HEK293T (cell line): ENCODE data around the gene WASF1.

Source experiments
- CTCF ChIA-PET: fragments of 350-600 bp; formaldehyde crosslinking; extraction: SDS; loops from one replicate; lab custom pipeline; 2021; ENCODE audit warnings: antibody characterized with exemption, inconsistent platforms; lab: Yijun Ruan, JAX
- POLR2A ChIA-PET: fragments of 350-600 bp; formaldehyde crosslinking; extraction: SDS; loops from one replicate; lab custom pipeline; 2020; ENCODE audit warnings: antibody characterized with exemption, inconsistent platforms; lab: Yijun Ruan, JAX
- DNase-seq: peaks from one replicate; pipeline ENCODE4 v3.0.0; 2012; ENCODE audit warnings: mixed read lengths; ENCODE audit errors: extremely low spot score
- ARNT ChIP-seq: fragments of 450-650 bp; IDR thresholded peaks from 2 replicates; pipeline ENCODE4 v1.6.1; 2017; ENCODE audit warnings: mild to moderate bottlenecking
- BHLHE40 ChIP-seq: fragments of 450-650 bp; IDR thresholded peaks from 2 replicates; pipeline ENCODE4 v1.6.1; 2016; ENCODE audit warnings: mild to moderate bottlenecking, moderate library complexity, borderline replicate concordance
- CTBP1 ChIP-seq: fragments of 450-650 bp; IDR thresholded peaks from 2 replicates; pipeline ENCODE4 v1.6.1; 2016; ENCODE audit warnings: borderline replicate concordance
- ELF4 ChIP-seq: fragments of 450-650 bp; IDR thresholded peaks from 2 replicates; pipeline ENCODE4 v1.6.1; 2017; ENCODE audit warnings: antibody characterized with exemption
- FOXA1 ChIP-seq: fragments of 450-650 bp; IDR thresholded peaks from 2 replicates; pipeline ENCODE4 v1.6.1; 2016; ENCODE audit warnings: mild to moderate bottlenecking
- FOXK2 ChIP-seq: fragments of 450-650 bp; IDR thresholded peaks from 2 replicates; pipeline ENCODE4 v1.6.1; 2016; ENCODE audit warnings: mild to moderate bottlenecking
- FOXM1 ChIP-seq: fragments of 450-650 bp; IDR thresholded peaks from 2 replicates; pipeline ENCODE4 v1.6.1; 2017; ENCODE audit warnings: mild to moderate bottlenecking, borderline replicate concordance
- HDGF ChIP-seq: fragments of 450-650 bp; IDR thresholded peaks from 2 replicates; pipeline ENCODE4 v1.6.1; 2017; ENCODE audit warnings: antibody characterized with exemption, borderline replicate concordance
- L3MBTL2 ChIP-seq: fragments of 450-650 bp; conservative IDR thresholded peaks from 2 replicates; pipeline ENCODE4 v1.6.1; 2016; ENCODE audit warnings: mild to moderate bottlenecking
- LEF1 ChIP-seq: fragments of 450-650 bp; IDR thresholded peaks from 2 replicates; pipeline ENCODE4 v1.6.1; 2017; ENCODE audit warnings: mild to moderate bottlenecking, borderline replicate concordance
- NFRKB ChIP-seq: fragments of 450-650 bp; IDR thresholded peaks from 2 replicates; pipeline ENCODE4 v1.6.1; 2016; ENCODE audit warnings: mild to moderate bottlenecking, moderate library complexity
- PKNOX1 ChIP-seq: fragments of 450-650 bp; IDR thresholded peaks from 2 replicates; pipeline ENCODE4 v1.6.1; 2016
- SP1 ChIP-seq: fragments of 450-650 bp; IDR thresholded peaks from 2 replicates; pipeline ENCODE4 v1.6.1; 2017
- SUZ12 ChIP-seq: fragments of 450-650 bp; IDR thresholded peaks from 2 replicates; pipeline ENCODE4 v1.6.1; 2016; ENCODE audit warnings: mild to moderate bottlenecking
- TARDBP ChIP-seq: fragments of 450-650 bp; IDR thresholded peaks from 2 replicates; pipeline ENCODE4 v1.6.1; 2016
- ZNF384 ChIP-seq: fragments of 450-650 bp; IDR thresholded peaks from 2 replicates; pipeline ENCODE4 v1.6.1; 2016

The WASF1 gene

DNA sequence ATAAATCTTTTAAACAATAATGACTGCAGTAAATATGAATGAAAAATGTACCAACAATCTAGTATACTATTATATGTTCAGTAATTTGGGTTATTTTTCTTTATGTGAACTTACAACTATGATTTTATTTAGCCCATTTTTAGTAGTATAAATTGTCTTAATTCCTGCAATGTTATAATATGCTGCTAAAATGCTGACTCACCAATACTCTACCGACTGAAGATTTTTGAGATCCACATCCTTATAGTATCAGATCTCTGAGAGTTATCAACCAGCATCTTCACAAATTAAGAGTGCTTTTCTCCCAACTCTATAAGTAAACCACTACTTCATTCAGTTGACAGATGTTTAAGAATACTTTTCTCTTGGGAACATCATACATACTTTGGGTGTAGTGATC, 17.4 kb upstream of the WASF1 start:
- TF ChIP-seq ELF4 (no peak), L3MBTL2 (no peak), PKNOX1 (no peak), FOXK2 (no peak), ARNT (no peak), FOXM1 (no peak), ZNF384 (no peak), NFRKB (no peak), TARDBP (no peak), HDGF (no peak), LEF1 (no peak), SP1 (no peak), BHLHE40 (no peak), SUZ12 (no peak), FOXA1 (no peak), CTBP1 (no peak)
- ChIA-PET POLR2A (interaction anchor here (1.3 kb wide), 1 partner anchor 17 kb away, joined by 3 read pairs; the partner anchor contains the start of genes CDC40 and WASF1), CTCF (no interaction called here)
- DNase-seq, result no peak

- ChIA-PET CTCF (no interaction called here), POLR2A (interaction anchor here (1.1 kb wide), 1 partner anchor 16 kb away, joined by 3 read pairs; the partner anchor contains the start of gene WASF1)
- TF ChIP-seq FOXK2 (no peak), SP1 (no peak), BHLHE40 (no peak), ZNF384 (no peak)
- no peak for DNase-seq
These were observed 16.2 kb upstream of the WASF1 start for GRCh38 chr6:110195639-110196038.

GRCh38 chr6:110191477-110191876, 12.0 kb upstream of the WASF1 start:
- no peak for TF ChIP-seq FOXA1
- TF ChIP-seq CTBP1, result no peak
- TF ChIP-seq SP1, result no peak
- TF ChIP-seq ARNT, result no peak
- no peak for TF ChIP-seq FOXM1
- TF ChIP-seq L3MBTL2, result no peak
- TF ChIP-seq BHLHE40, result no peak
- no peak for TF ChIP-seq NFRKB
- TF ChIP-seq PKNOX1, result no peak
- no peak for TF ChIP-seq FOXK2
- TF ChIP-seq LEF1, result no peak
- no peak for TF ChIP-seq SUZ12
- no peak for TF ChIP-seq ZNF384
- TF ChIP-seq HDGF, result no peak
- no peak for TF ChIP-seq ELF4
- TF ChIP-seq TARDBP, result no peak
- ChIA-PET POLR2A (no interaction called here), CTCF (no interaction called here)
- DNase-seq, result no peak

DNA sequence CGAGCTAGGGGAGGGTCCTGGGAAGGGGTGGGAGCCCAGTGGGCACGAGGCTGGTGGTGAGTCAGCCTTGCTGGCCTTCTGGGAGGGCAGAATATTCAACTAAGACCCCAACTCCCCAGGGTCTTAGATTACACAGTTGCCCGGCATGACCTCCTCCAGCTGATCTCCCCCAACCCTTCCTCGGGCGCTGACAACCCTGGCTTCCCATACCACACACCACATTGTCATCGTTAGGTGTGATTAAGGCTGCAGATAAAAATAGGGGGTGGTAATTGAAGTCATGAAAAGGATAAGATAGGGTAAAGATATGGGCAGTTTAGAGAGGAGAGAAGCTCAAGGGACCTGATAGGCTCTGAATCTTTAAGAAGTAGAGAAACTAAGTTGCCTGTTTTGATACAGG, 11.3 kb upstream of the WASF1 start:
- CTCF ChIA-PET, result interaction anchor here (0.6 kb wide), 1 partner anchor 20 kb away, joined by 3 read pairs; no protein-coding TSS in a partner anchor
- DNase-seq, result no peak
- POLR2A ChIA-PET, result no interaction called here
- TF ChIP-seq FOXA1 (no peak), SUZ12 (no peak), TARDBP (no peak), BHLHE40 (no peak), HDGF (no peak), NFRKB (no peak), L3MBTL2 (no peak), CTBP1 (no peak), LEF1 (no peak), ARNT (no peak), PKNOX1 (no peak)

GRCh38 chr6:110188791-110189190, 9.3 kb upstream of the WASF1 start:
- TF ChIP-seq BHLHE40 (no peak), ZNF384 (no peak), FOXA1 (no peak), ARNT (no peak), CTBP1 (no peak), HDGF (no peak), SP1 (no peak), SUZ12 (no peak), FOXK2 (no peak), LEF1 (no peak), NFRKB (no peak), TARDBP (no peak), L3MBTL2 (no peak), FOXM1 (no peak), PKNOX1 (no peak), ELF4 (no peak)
- POLR2A ChIA-PET, result interaction anchor here (1.9 kb wide), 1 partner anchor 9 kb away, joined by 7 read pairs; the partner anchor contains the start of genes CDC40 and WASF1
- CTCF ChIA-PET, result interaction anchor here (0.5 kb wide), 1 partner anchor 275 kb away, joined by 4 read pairs; no protein-coding TSS in a partner anchor
- no peak for DNase-seq

GRCh38 chr6:110185879-110186278, 6.4 kb upstream of the WASF1 start:
- CTCF ChIA-PET, result no interaction called here
- TF ChIP-seq TARDBP (no peak), BHLHE40 (no peak), LEF1 (no peak), PKNOX1 (no peak), SUZ12 (no peak), FOXA1 (no peak), NFRKB (no peak), CTBP1 (no peak), SP1 (no peak)
- DNase-seq, result no peak
- POLR2A ChIA-PET, result no interaction called here
